HEK293T (cell line): ENCODE results near the gene MTREX.

ENCODE experiments used
- CTCF ChIA-PET: fragments of 350-600 bp; formaldehyde crosslinking; extraction: SDS; loops from one replicate; lab custom pipeline; 2021; ENCODE audit warnings: antibody characterized with exemption, inconsistent platforms; lab: Yijun Ruan, JAX
- POLR2A ChIA-PET: fragments of 350-600 bp; formaldehyde crosslinking; extraction: SDS; loops from one replicate; lab custom pipeline; 2020; ENCODE audit warnings: antibody characterized with exemption, inconsistent platforms; lab: Yijun Ruan, JAX
- DNase-seq: peaks from one replicate; pipeline ENCODE4 v3.0.0; 2012; ENCODE audit warnings: mixed read lengths; ENCODE audit errors: extremely low spot score
- ARNT ChIP-seq: fragments of 450-650 bp; IDR thresholded peaks from 2 replicates; pipeline ENCODE4 v1.6.1; 2017; ENCODE audit warnings: mild to moderate bottlenecking
- BHLHE40 ChIP-seq: fragments of 450-650 bp; IDR thresholded peaks from 2 replicates; pipeline ENCODE4 v1.6.1; 2016; ENCODE audit warnings: mild to moderate bottlenecking, moderate library complexity, borderline replicate concordance
- CTBP1 ChIP-seq: fragments of 450-650 bp; IDR thresholded peaks from 2 replicates; pipeline ENCODE4 v1.6.1; 2016; ENCODE audit warnings: borderline replicate concordance
- ELF4 ChIP-seq: fragments of 450-650 bp; IDR thresholded peaks from 2 replicates; pipeline ENCODE4 v1.6.1; 2017; ENCODE audit warnings: antibody characterized with exemption
- FOXA1 ChIP-seq: fragments of 450-650 bp; IDR thresholded peaks from 2 replicates; pipeline ENCODE4 v1.6.1; 2016; ENCODE audit warnings: mild to moderate bottlenecking
- FOXK2 ChIP-seq: fragments of 450-650 bp; IDR thresholded peaks from 2 replicates; pipeline ENCODE4 v1.6.1; 2016; ENCODE audit warnings: mild to moderate bottlenecking
- FOXM1 ChIP-seq: fragments of 450-650 bp; IDR thresholded peaks from 2 replicates; pipeline ENCODE4 v1.6.1; 2017; ENCODE audit warnings: mild to moderate bottlenecking, borderline replicate concordance
- HDGF ChIP-seq: fragments of 450-650 bp; IDR thresholded peaks from 2 replicates; pipeline ENCODE4 v1.6.1; 2017; ENCODE audit warnings: antibody characterized with exemption, borderline replicate concordance
- L3MBTL2 ChIP-seq: fragments of 450-650 bp; conservative IDR thresholded peaks from 2 replicates; pipeline ENCODE4 v1.6.1; 2016; ENCODE audit warnings: mild to moderate bottlenecking
- LEF1 ChIP-seq: fragments of 450-650 bp; IDR thresholded peaks from 2 replicates; pipeline ENCODE4 v1.6.1; 2017; ENCODE audit warnings: mild to moderate bottlenecking, borderline replicate concordance
- NFRKB ChIP-seq: fragments of 450-650 bp; IDR thresholded peaks from 2 replicates; pipeline ENCODE4 v1.6.1; 2016; ENCODE audit warnings: mild to moderate bottlenecking, moderate library complexity
- PKNOX1 ChIP-seq: fragments of 450-650 bp; IDR thresholded peaks from 2 replicates; pipeline ENCODE4 v1.6.1; 2016
- SP1 ChIP-seq: fragments of 450-650 bp; IDR thresholded peaks from 2 replicates; pipeline ENCODE4 v1.6.1; 2017
- SUZ12 ChIP-seq: fragments of 450-650 bp; IDR thresholded peaks from 2 replicates; pipeline ENCODE4 v1.6.1; 2016; ENCODE audit warnings: mild to moderate bottlenecking
- TARDBP ChIP-seq: fragments of 450-650 bp; IDR thresholded peaks from 2 replicates; pipeline ENCODE4 v1.6.1; 2016
- ZNF384 ChIP-seq: fragments of 450-650 bp; IDR thresholded peaks from 2 replicates; pipeline ENCODE4 v1.6.1; 2016

The MTREX gene

GRCh38 chr5:55441107-55441771 lies 133.4 kb downstream of the MTREX start:
- TF ChIP-seq FOXK2 = no peak
- no peak for TF ChIP-seq FOXM1
- TF ChIP-seq CTBP1 = no peak
- TF ChIP-seq BHLHE40 = no peak
- TF ChIP-seq L3MBTL2 = no peak
- TF ChIP-seq ELF4 = no peak
- TF ChIP-seq SP1 = no peak
- no peak for TF ChIP-seq FOXA1
- TF ChIP-seq TARDBP = no peak
- no peak for TF ChIP-seq LEF1
- TF ChIP-seq ARNT = no peak
- TF ChIP-seq ZNF384 = no peak
- DNase-seq = no peak
- ChIA-PET POLR2A (no interaction called here), CTCF (no interaction called here)

- DNase-seq = no peak
- TF ChIP-seq ZNF384 = no peak
- TF ChIP-seq TARDBP = no peak
- POLR2A ChIA-PET = no interaction called here
- CTCF ChIA-PET = no interaction called here
Observed at GRCh38 chr5:55441954-55442353, 134.2 kb downstream of the MTREX start.

- DNase-seq = no peak
- POLR2A ChIA-PET = no interaction called here
- TF ChIP-seq SP1 = no peak
- TF ChIP-seq PKNOX1 = peak; percentile 62
- CTCF ChIA-PET = no interaction called here
Observed at GRCh38 chr5:55445791-55446190, 138.0 kb downstream of the MTREX start.

DNA sequence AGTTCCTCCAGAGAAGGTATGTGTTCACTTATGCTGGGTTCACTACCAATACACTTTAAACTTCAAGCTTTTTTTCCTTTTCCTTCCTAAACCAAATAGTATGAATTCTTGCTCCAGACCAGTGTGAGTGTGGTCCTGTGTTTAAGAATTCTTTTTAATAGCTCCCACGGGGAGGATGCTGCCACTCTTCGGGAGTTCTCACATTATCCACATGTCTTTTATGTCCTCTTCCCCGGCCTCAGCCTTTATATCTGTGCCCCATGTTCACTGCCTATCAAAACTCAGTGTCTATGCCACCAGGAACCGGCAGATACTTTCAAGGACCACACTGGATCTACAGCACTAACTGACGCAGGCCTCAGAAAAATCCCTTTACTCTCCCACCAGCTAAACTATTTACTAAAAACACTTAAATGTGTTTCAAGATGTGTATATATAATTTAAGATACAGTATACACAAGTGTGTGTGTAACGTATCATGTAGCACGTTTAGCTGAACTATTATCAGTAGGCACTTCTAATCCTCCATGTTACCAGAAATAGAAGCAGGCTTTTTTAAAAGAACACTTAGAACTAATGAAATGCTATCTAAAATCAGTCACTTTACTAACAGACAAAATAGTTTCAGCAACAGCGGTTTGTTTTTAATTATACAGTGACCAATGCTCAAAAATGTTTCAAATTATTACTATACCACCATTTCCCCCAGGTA lies 139.0 kb downstream of the MTREX start:
- ChIA-PET POLR2A (no interaction called here), CTCF (no interaction called here)
- TF ChIP-seq CTBP1 (no peak), HDGF (no peak), FOXM1 (no peak), NFRKB (no peak), ELF4 (no peak), L3MBTL2 (no peak), FOXA1 (no peak), ZNF384 (no peak), PKNOX1 (no peak), SP1 (no peak)
- DNase-seq = no peak

DNA sequence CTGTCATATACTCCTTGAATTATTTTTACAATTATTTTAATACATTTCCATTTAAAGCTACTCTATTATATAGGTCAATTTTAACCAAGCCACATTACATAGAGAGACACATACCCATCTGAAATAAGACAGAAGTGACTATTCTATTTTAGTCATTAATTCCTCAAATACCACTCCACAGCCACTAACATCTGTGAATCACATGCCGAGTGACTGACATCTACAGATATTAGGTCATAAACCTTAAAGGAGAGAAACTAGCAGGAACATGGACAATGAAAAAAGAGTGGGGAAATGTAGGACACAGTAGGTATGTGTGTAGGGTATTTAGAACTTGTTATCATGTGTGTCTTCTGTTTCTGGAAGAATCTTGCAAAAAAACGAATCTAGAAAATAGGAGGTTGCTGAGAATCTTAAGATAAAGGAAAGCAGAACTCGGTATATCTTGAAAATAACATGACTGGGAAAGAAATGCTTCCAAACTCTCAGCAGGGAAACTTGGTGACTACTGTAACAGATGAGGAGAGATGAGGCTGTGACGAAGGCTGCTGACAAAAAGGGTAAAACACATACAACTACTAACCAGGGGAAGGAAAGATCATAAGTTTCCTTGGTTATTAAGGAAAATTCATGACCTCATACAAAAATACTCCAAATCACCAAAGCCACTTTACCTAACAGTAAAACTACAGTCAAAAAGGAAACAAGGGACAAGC lies 142.4 kb downstream of the MTREX start:
- DNase-seq = no peak
- ChIA-PET CTCF (no interaction called here), POLR2A (no interaction called here)
- TF ChIP-seq FOXK2 (no peak), TARDBP (no peak)

- CTCF ChIA-PET = no interaction called here
- POLR2A ChIA-PET = no interaction called here
- TF ChIP-seq ELF4 (no peak), FOXM1 (no peak), HDGF (no peak)
- no peak for DNase-seq
Observed at GRCh38 chr5:55451976-55452375, 144.2 kb downstream of the MTREX start.

- ChIA-PET CTCF (no interaction called here), POLR2A (no interaction called here)
- no peak for DNase-seq
- TF ChIP-seq SP1 = no peak
- TF ChIP-seq ARNT = no peak
- TF ChIP-seq SUZ12 = no peak
- no peak for TF ChIP-seq PKNOX1
- TF ChIP-seq NFRKB = no peak
- no peak for TF ChIP-seq FOXA1
- no peak for TF ChIP-seq BHLHE40
- TF ChIP-seq TARDBP = no peak
- no peak for TF ChIP-seq ZNF384
- no peak for TF ChIP-seq FOXK2
Observed at GRCh38 chr5:55453211-55453610, 145.4 kb downstream of the MTREX start.
